ENCODE data around the gene EPOP. TPM values are rescaled to one million over a fixed set of nuclear protein-coding genes. Genes with fewer than 3 reads are reported as not detected.

The EPOP gene
- total RNA-seq, 4 donors from 2014 or later, result 1.3 to 5.7 (median 4.6) TPM

DNA sequence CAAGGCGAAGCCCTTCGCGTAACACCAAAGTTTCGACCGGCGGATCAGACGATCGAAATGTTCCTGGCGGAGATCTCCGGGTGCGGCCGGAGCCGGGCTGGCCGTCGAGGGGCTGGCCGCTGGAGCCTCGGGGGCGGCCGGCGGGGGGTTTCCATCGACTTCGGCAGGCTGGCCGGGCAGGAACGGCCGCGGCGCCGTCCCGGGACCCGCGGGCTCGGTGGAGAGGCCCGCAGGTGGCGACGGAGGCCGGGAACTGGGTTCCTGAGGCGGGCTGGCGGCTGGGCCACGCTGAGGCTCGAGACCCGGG, 1.1 kb downstream of the EPOP start:
- H3K9me3 ChIP-seq, result no peaks in the 10 kb centered on the region
- H3K4me3 ChIP-seq, result peak overlapping the region; percentile 32 to 71 (median 48)
- 1 to 2% methylated on average over 20 to 38 of the region's 41 CpGs for WGBS, 2 donors
- no peaks in the 10 kb centered on the region for H3K36me3 ChIP-seq
- peaks cover 0 to 78% of the 10 kb centered on the region in 2 donors for H3K27me3 ChIP-seq
- H3K27ac ChIP-seq, result peak overlapping the region in 1 of 4 donors; percentile 79
- peaks cover 0 to 53% (median 21%) of the 10 kb centered on the region in 4 donors for H3K4me1 ChIP-seq
- peak in 2 of 5 experiments; percentile 5 to 13 for TF ChIP-seq CTCF (IDR thresholded peaks at IDR 0.05)
- TF ChIP-seq EP300 (IDR thresholded peaks at IDR 0.05), result no peak
- DNase-seq (ENCODE audit: low spot score in 2 of 2), result no peak

GRCh38 chr17:38672788-38673706, 1.7 kb downstream of the EPOP start:
- no peak for DNase-seq (ENCODE audit: low spot score in 2 of 2)
- H3K27me3 ChIP-seq, result peaks cover 0 to 84% of the 10 kb centered on the region in 2 donors
- no peak for TF ChIP-seq POLR2A (IDR thresholded peaks at IDR 0.05)
- no peak for TF ChIP-seq CTCF (IDR thresholded peaks at IDR 0.05)
- no peak for TF ChIP-seq EP300 (IDR thresholded peaks at IDR 0.05)
- no peaks in the 10 kb centered on the region for H3K36me3 ChIP-seq
- H3K9me3 ChIP-seq, result no peaks in the 10 kb centered on the region
- H3K4me3 ChIP-seq, result peak overlapping the region in 2 of 4 donors; percentile 61 to 71
- no peak overlapping the region for H3K27ac ChIP-seq
- H3K4me1 ChIP-seq, result peaks cover 0 to 53% (median 21%) of the 10 kb centered on the region in 4 donors
- 25 to 41% methylated on average over 15 to 21 of the region's 46 CpGs for WGBS, 2 donors

- 82 to 83% methylated on average over 12 of the region's 12 CpGs for WGBS, 2 donors
- Histone ChIP-seq H3K4me1 (peaks cover 0 to 49% (median 21%) of the 10 kb centered on the region in 4 donors), H3K36me3 (no peaks in the 10 kb centered on the region), H3K27me3 (peaks cover 0 to 86% of the 10 kb centered on the region in 2 donors), H3K9me3 (no peaks in the 10 kb centered on the region), H3K27ac (no peak overlapping the region), H3K4me3 (no peak overlapping the region)
- no peak for DNase-seq (ENCODE audit: low spot score in 2 of 2)
- no peak for TF ChIP-seq EP300 (IDR thresholded peaks at IDR 0.05)
Measured at GRCh38 chr17:38671939-38672720, 2.6 kb downstream of the EPOP start.

DNA sequence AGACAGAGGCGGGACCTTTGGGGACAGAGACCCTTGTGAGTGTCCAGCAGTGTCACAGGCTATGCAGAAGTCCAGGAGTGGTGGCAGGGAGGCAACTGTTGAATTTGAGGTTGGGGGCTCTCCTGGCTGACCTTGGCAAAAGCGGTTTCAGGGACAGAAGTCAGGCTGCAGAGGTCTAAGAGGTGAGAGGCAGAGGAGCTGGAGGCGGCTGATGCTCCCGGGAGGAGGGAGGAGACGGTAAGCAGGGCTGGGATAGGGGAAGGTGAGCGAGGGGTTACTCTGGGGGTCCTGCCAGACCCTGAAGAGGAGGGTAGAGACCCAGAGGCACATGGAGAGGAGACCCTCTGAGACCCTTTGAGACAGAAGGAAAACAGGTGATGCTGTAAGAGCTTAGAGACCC, 5.2 kb downstream of the EPOP start:
- H3K36me3 ChIP-seq, result no peaks in the 10 kb centered on the region
- peaks cover 0 to 32% (median 14%) of the 10 kb centered on the region in 4 donors for H3K4me1 ChIP-seq
- no peaks in the 10 kb centered on the region for H3K9me3 ChIP-seq
- no peak overlapping the region for H3K4me3 ChIP-seq
- no peak for DNase-seq (ENCODE audit: low spot score in 2 of 2)
- TF ChIP-seq POLR2A (IDR thresholded peaks at IDR 0.05), result no peak
- TF ChIP-seq EP300 (IDR thresholded peaks at IDR 0.05), result no peak
- TF ChIP-seq CTCF (IDR thresholded peaks at IDR 0.05), result no peak
- H3K27ac ChIP-seq, result no peak overlapping the region
- H3K27me3 ChIP-seq, result peaks cover 0 to 67% of the 10 kb centered on the region in 2 donors
- 11 to 16% methylated on average over 6 of the region's 6 CpGs for WGBS, 2 donors

- Histone ChIP-seq H3K4me1 (peaks cover 0 to 14% (median 0%) of the 10 kb centered on the region in 4 donors), H3K27ac (no peak overlapping the region), H3K36me3 (no peaks in the 10 kb centered on the region), H3K27me3 (peaks cover 0 to 60% of the 10 kb centered on the region in 2 donors), H3K9me3 (no peaks in the 10 kb centered on the region), H3K4me3 (no peak overlapping the region)
- no peak for TF ChIP-seq POLR2A (IDR thresholded peaks at IDR 0.05)
- no peak for TF ChIP-seq EP300 (IDR thresholded peaks at IDR 0.05)
- DNase-seq (ENCODE audit: low spot score in 2 of 2), result no peak
- 38 to 44% methylated on average over 2 of the region's 2 CpGs for WGBS, 2 donors
Measured at GRCh38 chr17:38667787-38668122, 7.0 kb downstream of the EPOP start.
